Trophoblast cell (in vitro differentiated cells and primary cell): Measurements from ENCODE around the gene THOP1.

Experiments
- DNase-seq, 2 donors: peaks; one replicate each; pipeline ENCODE4 v3.0.0-alpha.2; 2016
- H2AFZ ChIP-seq: 2 replicates; pipeline ENCODE4 v1.6.1; 2013; ENCODE audit warnings: low read length, moderate library complexity, mild to moderate bottlenecking; ENCODE audit not compliant: insufficient read depth, poor library complexity
- H2AK5ac ChIP-seq: 2 replicates; pipeline ENCODE4 v1.6.1; 2013; ENCODE audit warnings: mild to moderate bottlenecking, low read length
- H2BK120ac ChIP-seq: 2 replicates; pipeline ENCODE4 v1.6.1; 2013; ENCODE audit warnings: low read length, mild to moderate bottlenecking, moderate library complexity; ENCODE audit not compliant: insufficient read depth, poor library complexity
- H2BK12ac ChIP-seq: 2 replicates; pipeline ENCODE4 v1.6.1; 2013; ENCODE audit warnings: mild to moderate bottlenecking, low read length, moderate library complexity
- H2BK5ac ChIP-seq: 2 replicates; pipeline ENCODE4 v1.6.1; 2013; ENCODE audit warnings: low read length, low read depth, moderate library complexity, mild to moderate bottlenecking; ENCODE audit not compliant: poor library complexity
- H3K14ac ChIP-seq: 2 replicates; pipeline ENCODE4 v1.6.1; 2013; ENCODE audit warnings: mild to moderate bottlenecking, low read length
- H3K18ac ChIP-seq: 2 replicates; pipeline ENCODE4 v1.6.1; 2013; ENCODE audit warnings: mild to moderate bottlenecking, low read length
- H3K23ac ChIP-seq: 2 replicates; pipeline ENCODE4 v1.6.1; 2013; ENCODE audit warnings: low read length
- H3K27ac ChIP-seq: 2 replicates; pipeline ENCODE4 v1.5.1; 2013; ENCODE audit warnings: low read depth, mild to moderate bottlenecking, inconsistent platforms, low read length, moderate library complexity
- H3K27me3 ChIP-seq: 2 replicates; pipeline ENCODE4 v1.6.1; 2013; ENCODE audit warnings: inconsistent platforms, mild to moderate bottlenecking, low read length, moderate library complexity; ENCODE audit not compliant: insufficient read depth
- H3K36me3 ChIP-seq, 2 experiments: 1 replicate in 1 of 2; 2 replicates in 1 of 2; pipeline ENCODE4 v1.6.1; 2013; ENCODE audit warnings: low read length in 2 of 2, mild to moderate bottlenecking in 2 of 2, moderate library complexity in 1 of 2; ENCODE audit not compliant: insufficient read depth in 2 of 2, control insufficient read depth in 1 of 2
- H3K4ac ChIP-seq: 2 replicates; pipeline ENCODE4 v1.6.1; 2013; ENCODE audit warnings: low read depth, mild to moderate bottlenecking, low read length, moderate library complexity
- H3K4me1 ChIP-seq, 2 experiments: 1 replicate in 1 of 2; 2 replicates in 1 of 2; pipeline ENCODE4 v1.6.1; 2013; ENCODE audit warnings: low read length in 2 of 2, mild to moderate bottlenecking in 2 of 2, moderate library complexity in 1 of 2; ENCODE audit not compliant: insufficient read depth in 2 of 2, control insufficient read depth in 1 of 2
- H3K4me2 ChIP-seq: 2 replicates; pipeline ENCODE4 v1.6.1; 2013; ENCODE audit warnings: inconsistent platforms, mild to moderate bottlenecking, low read length, moderate library complexity
- H3K4me3 ChIP-seq: 2 replicates; pipeline ENCODE4 v1.5.1; 2013; ENCODE audit warnings: mild to moderate bottlenecking, low read depth, low read length, inconsistent platforms
- H3K79me1 ChIP-seq: one replicate; pipeline ENCODE4 v1.6.1; 2013; ENCODE audit warnings: low read length
- H3K79me2 ChIP-seq: 2 replicates; pipeline ENCODE4 v1.6.1; 2013; ENCODE audit warnings: low read length, mild to moderate bottlenecking; ENCODE audit not compliant: control insufficient read depth, insufficient read depth, poor library complexity
- H3K9ac ChIP-seq: 2 replicates; pipeline ENCODE4 v1.6.1; 2013; ENCODE audit warnings: mild to moderate bottlenecking, low read length
- H3K9me3 ChIP-seq: 2 replicates; pipeline ENCODE4 v1.6.1; 2013; ENCODE audit warnings: low read depth, mild to moderate bottlenecking, control low read depth, inconsistent platforms, low read length; ENCODE audit not compliant: insufficient read depth
- H4K12ac ChIP-seq: 2 replicates; pipeline ENCODE4 v1.6.1; 2013; ENCODE audit warnings: low read depth, mild to moderate bottlenecking, low read length, moderate library complexity
- H4K8ac ChIP-seq: 2 replicates; pipeline ENCODE4 v1.6.1; 2013; ENCODE audit warnings: low read depth, mild to moderate bottlenecking, low read length, moderate library complexity
- H4K91ac ChIP-seq: one replicate; pipeline ENCODE4 v1.6.1; 2013; ENCODE audit warnings: low read depth, mild to moderate bottlenecking, low read length, moderate library complexity
- WGBS: extraction: QIAGEN DNeasy Blood & Tissue Kit; methylation state at CpG from one replicate; pipeline ENCODE4 v1.1.7; 2013; ENCODE audit warnings: missing lambda C conversion rate; ENCODE audit not compliant: insufficient read length, insufficient coverage; ENCODE audit errors: extremely low coverage; 5-methylcytosine and 5-hydroxymethylcytosine counted together

Gene THOP1

GRCh38 chr19:2759965-2760364 is 25.3 kb upstream of the THOP1 start:
- no peaks in the 10 kb centered on the region for H3K79me2 ChIP-seq
- no peak overlapping the region for H3K23ac ChIP-seq

DNA sequence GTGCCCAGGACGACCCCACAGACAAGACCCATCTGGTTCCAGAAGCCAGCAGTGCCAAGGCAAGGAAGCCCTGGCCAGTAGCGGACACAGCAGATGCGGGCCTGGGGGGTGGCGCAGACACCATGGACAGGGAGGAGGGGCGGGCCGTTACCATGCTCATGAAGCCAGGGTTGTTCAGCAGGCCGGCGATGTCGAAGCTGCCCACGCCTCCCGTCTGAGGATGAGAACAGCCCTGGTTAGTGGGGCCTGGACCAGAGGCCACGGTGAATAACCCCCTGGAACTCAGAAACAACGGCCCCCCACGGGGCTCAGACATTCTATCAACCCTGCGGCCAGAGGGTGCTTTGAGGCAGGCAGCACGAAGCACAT is 24.0 kb upstream of the THOP1 start:
- H4K8ac ChIP-seq, result no peak overlapping the region
- no peak overlapping the region for H2BK5ac ChIP-seq
- DNase-seq, result no peak
- H2AK5ac ChIP-seq, result no peak overlapping the region
- no peak overlapping the region for H3K14ac ChIP-seq
- no peaks in the 10 kb centered on the region for H3K79me1 ChIP-seq
- H2BK120ac ChIP-seq, result no peak overlapping the region
- H3K4me3 ChIP-seq, result no peak overlapping the region
- no peak overlapping the region for H3K18ac ChIP-seq
- H4K91ac ChIP-seq, result no peak overlapping the region
- no peak overlapping the region for H3K9ac ChIP-seq
- WGBS, result no CpG with 5 or more reads among the region's 16 CpGs
- H3K27me3 ChIP-seq, result no peaks in the 10 kb centered on the region
- H4K12ac ChIP-seq, result no peak overlapping the region
- H3K27ac ChIP-seq, result no peak overlapping the region
- no peak overlapping the region for H2AFZ ChIP-seq
- H3K36me3 ChIP-seq, result peaks cover 80 to 85% of the 10 kb centered on the region in 2 experiments
- H3K4me2 ChIP-seq, result no peak overlapping the region
- no peak overlapping the region for H2BK12ac ChIP-seq
- no peaks in the 10 kb centered on the region for H3K79me2 ChIP-seq
- peaks cover 2% of the 10 kb centered on the region for H3K9me3 ChIP-seq
- no peak overlapping the region for H3K23ac ChIP-seq
- H3K4me1 ChIP-seq, result no peaks in the 10 kb centered on the region
- no peak overlapping the region for H3K4ac ChIP-seq

More at GRCh38 chr19:2759965-2760364, 25.3 kb upstream of the THOP1 start:
- H3K9me3 ChIP-seq, result peaks cover 4% of the 10 kb centered on the region
- no peak overlapping the region for H2BK120ac ChIP-seq
- H3K4ac ChIP-seq, result no peak overlapping the region
- no peak for DNase-seq
- no peak overlapping the region for H2AFZ ChIP-seq
- no peaks in the 10 kb centered on the region for H3K27me3 ChIP-seq
- H3K4me3 ChIP-seq, result no peak overlapping the region
- H4K91ac ChIP-seq, result no peak overlapping the region
- no peak overlapping the region for H3K18ac ChIP-seq
- H3K27ac ChIP-seq, result no peak overlapping the region
- no peaks in the 10 kb centered on the region for H3K79me1 ChIP-seq
- no peak overlapping the region for H3K9ac ChIP-seq
- no peak overlapping the region for H4K8ac ChIP-seq
- H3K4me2 ChIP-seq, result no peak overlapping the region
- no peak overlapping the region for H2AK5ac ChIP-seq
- peaks cover 79 to 84% of the 10 kb centered on the region in 2 experiments for H3K36me3 ChIP-seq
- H2BK5ac ChIP-seq, result no peak overlapping the region
- H2BK12ac ChIP-seq, result no peak overlapping the region
- H4K12ac ChIP-seq, result no peak overlapping the region
- no peaks in the 10 kb centered on the region for H3K4me1 ChIP-seq
- no peak overlapping the region for H3K14ac ChIP-seq
- no CpG with 5 or more reads among the region's 7 CpGs for WGBS

GRCh38 chr19:2761876-2762782 is 23.2 kb upstream of the THOP1 start:
- H4K91ac ChIP-seq, result no peak overlapping the region
- no peak for DNase-seq
- H3K18ac ChIP-seq, result no peak overlapping the region
- no peak overlapping the region for H3K4ac ChIP-seq
- no peak overlapping the region for H3K4me3 ChIP-seq
- no peak overlapping the region for H2BK120ac ChIP-seq
- no peaks in the 10 kb centered on the region for H3K79me2 ChIP-seq
- H3K79me1 ChIP-seq, result no peaks in the 10 kb centered on the region
- no CpG with 5 or more reads among the region's 43 CpGs for WGBS
- H2BK5ac ChIP-seq, result no peak overlapping the region
- no peak overlapping the region for H4K12ac ChIP-seq
- H3K4me2 ChIP-seq, result no peak overlapping the region
- no peak overlapping the region for H3K9ac ChIP-seq
- no peak overlapping the region for H3K14ac ChIP-seq
- peaks cover 81 to 85% of the 10 kb centered on the region in 2 experiments for H3K36me3 ChIP-seq
- no peak overlapping the region for H3K23ac ChIP-seq
- H3K27ac ChIP-seq, result no peak overlapping the region
- no peak overlapping the region for H4K8ac ChIP-seq
- no peak overlapping the region for H2BK12ac ChIP-seq
- peaks cover 2% of the 10 kb centered on the region for H3K9me3 ChIP-seq
- no peaks in the 10 kb centered on the region for H3K27me3 ChIP-seq
- no peak overlapping the region for H2AFZ ChIP-seq
- no peaks in the 10 kb centered on the region for H3K4me1 ChIP-seq
- H2AK5ac ChIP-seq, result no peak overlapping the region

- H3K18ac ChIP-seq, result no peak overlapping the region
- no peak for DNase-seq
- H2BK120ac ChIP-seq, result no peak overlapping the region
- peaks cover 81 to 85% of the 10 kb centered on the region in 2 experiments for H3K36me3 ChIP-seq
- H3K27ac ChIP-seq, result no peak overlapping the region
- H3K4me3 ChIP-seq, result no peak overlapping the region
- no peak overlapping the region for H3K4me2 ChIP-seq
- H3K23ac ChIP-seq, result no peak overlapping the region
- no peak overlapping the region for H4K91ac ChIP-seq
- H3K79me2 ChIP-seq, result no peaks in the 10 kb centered on the region
- WGBS, result no CpG with 5 or more reads among the region's 23 CpGs
- peaks cover 2% of the 10 kb centered on the region for H3K9me3 ChIP-seq
- no peak overlapping the region for H2AFZ ChIP-seq
- no peak overlapping the region for H3K14ac ChIP-seq
- H3K27me3 ChIP-seq, result no peaks in the 10 kb centered on the region
- H3K4me1 ChIP-seq, result no peaks in the 10 kb centered on the region
- no peak overlapping the region for H3K9ac ChIP-seq
- no peak overlapping the region for H2BK12ac ChIP-seq
- H4K12ac ChIP-seq, result no peak overlapping the region
- no peak overlapping the region for H4K8ac ChIP-seq
- no peak overlapping the region for H2BK5ac ChIP-seq
- H3K79me1 ChIP-seq, result no peaks in the 10 kb centered on the region
- no peak overlapping the region for H3K4ac ChIP-seq
- H2AK5ac ChIP-seq, result no peak overlapping the region
Measured at GRCh38 chr19:2762783-2763496, 22.4 kb upstream of the THOP1 start.
